Epithelial cell of esophagus (primary cell): ENCODE measurements around the gene UBE2J1.

ENCODE experiments used
- DNase-seq: peaks from one replicate; pipeline ENCODE4 v3.0.0; 2010; ENCODE audit warnings: low read depth
- H3K4me3 ChIP-seq: 2 replicates; pipeline ENCODE4 v1.5.1; 2011; ENCODE audit warnings: mild to moderate bottlenecking, low read length, control low read depth
- TF ChIP-seq, protein P1 (sequence below): IDR thresholded peaks from 2 replicates; pipeline ENCODE4 v1.5.1; 2011; ENCODE audit warnings: low read depth, mild to moderate bottlenecking, low read length, control low read depth, inconsistent platforms; ENCODE audit not compliant: insufficient read depth; ENCODE audit errors: missing control alignments

The UBE2J1 gene

DNA sequence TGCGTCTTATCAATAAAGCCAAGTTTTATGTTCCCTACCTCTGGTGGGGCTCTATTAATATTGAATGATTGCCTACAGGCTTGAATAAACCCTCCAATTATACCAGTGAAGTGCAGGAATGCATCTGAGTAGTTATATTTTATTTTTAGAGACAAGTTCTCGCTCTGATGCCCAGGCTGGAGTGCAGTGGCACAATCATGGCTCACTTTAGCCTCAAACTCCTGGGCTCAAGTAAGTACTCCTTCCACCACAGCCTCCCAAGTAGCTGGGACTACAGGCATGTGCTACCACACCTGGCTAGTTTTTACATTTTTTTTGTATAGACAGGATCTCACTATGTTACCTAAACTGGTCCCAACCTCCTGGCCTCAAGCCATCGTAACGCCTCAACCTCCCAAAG is 26.1 kb upstream of the UBE2J1 start:
- no peak for DNase-seq
- TF ChIP-seq, protein P1, sequence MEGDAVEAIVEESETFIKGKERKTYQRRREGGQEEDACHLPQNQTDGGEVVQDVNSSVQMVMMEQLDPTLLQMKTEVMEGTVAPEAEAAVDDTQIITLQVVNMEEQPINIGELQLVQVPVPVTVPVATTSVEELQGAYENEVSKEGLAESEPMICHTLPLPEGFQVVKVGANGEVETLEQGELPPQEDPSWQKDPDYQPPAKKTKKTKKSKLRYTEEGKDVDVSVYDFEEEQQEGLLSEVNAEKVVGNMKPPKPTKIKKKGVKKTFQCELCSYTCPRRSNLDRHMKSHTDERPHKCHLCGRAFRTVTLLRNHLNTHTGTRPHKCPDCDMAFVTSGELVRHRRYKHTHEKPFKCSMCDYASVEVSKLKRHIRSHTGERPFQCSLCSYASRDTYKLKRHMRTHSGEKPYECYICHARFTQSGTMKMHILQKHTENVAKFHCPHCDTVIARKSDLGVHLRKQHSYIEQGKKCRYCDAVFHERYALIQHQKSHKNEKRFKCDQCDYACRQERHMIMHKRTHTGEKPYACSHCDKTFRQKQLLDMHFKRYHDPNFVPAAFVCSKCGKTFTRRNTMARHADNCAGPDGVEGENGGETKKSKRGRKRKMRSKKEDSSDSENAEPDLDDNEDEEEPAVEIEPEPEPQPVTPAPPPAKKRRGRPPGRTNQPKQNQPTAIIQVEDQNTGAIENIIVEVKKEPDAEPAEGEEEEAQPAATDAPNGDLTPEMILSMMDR: no peak
- H3K4me3 ChIP-seq: no peak overlapping the region

DNA sequence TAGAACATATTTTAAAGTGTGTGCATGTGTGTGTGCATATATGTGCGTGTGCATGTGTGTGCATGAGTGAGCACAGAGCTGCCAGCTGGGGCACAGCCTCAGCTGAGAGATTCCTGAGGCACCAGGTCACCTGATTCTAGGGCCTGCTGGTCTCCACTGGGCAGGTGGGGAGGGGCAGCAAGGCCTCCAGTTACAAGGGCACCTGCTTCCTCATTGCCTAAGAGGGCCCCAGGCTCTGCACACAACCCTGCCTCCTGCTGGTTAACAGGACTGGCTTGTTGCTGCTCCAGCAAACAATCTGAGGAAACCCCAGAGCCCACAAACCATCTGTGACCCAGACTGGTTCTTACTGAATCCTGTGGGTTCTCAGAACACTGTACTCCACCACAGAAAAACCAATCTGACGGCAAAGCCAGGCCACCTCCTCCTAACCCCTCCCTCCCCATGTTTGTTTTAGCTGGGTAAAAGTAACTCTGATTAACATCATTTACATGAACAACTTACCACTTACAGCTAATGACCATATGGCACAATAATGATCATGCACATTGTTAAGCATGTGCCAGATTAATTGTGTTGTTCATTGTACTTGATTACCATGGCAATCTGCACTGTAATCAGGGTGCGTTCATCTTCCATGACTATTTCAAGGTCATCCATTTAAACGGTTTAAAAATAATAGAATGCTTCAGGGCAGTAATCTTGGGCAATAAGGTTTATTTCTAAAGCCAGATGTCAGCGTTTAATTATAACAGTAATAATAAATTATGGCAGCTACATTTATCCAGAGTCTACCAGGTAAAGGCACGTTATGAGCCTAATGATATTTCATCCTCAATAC is 23.1 kb upstream of the UBE2J1 start:
- TF ChIP-seq, protein P1: peak; percentile 43
- no peak overlapping the region for H3K4me3 ChIP-seq
- peak; percentile 78 for DNase-seq

DNA sequence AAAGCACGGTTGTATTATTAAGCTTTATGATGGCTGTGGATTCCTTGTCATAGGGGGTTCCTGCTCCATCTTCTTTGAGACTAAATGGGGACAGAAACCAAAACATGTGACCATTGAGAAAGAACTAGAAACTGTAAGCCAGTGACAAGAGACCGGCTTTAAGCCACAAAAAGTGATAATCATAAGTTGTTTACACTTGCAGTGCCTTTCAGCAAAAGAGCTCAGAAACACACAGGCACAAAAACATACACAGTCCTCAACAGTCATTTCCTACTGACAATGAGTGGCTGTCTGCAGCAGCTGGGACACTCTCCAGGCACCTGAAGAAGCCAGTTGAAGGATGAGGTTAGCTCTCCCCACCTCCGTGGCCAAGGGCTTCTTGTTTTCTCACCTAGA is 20.0 kb upstream of the UBE2J1 start:
- H3K4me3 ChIP-seq: no peak overlapping the region
- TF ChIP-seq, protein P1: no peak
- DNase-seq: no peak

DNA sequence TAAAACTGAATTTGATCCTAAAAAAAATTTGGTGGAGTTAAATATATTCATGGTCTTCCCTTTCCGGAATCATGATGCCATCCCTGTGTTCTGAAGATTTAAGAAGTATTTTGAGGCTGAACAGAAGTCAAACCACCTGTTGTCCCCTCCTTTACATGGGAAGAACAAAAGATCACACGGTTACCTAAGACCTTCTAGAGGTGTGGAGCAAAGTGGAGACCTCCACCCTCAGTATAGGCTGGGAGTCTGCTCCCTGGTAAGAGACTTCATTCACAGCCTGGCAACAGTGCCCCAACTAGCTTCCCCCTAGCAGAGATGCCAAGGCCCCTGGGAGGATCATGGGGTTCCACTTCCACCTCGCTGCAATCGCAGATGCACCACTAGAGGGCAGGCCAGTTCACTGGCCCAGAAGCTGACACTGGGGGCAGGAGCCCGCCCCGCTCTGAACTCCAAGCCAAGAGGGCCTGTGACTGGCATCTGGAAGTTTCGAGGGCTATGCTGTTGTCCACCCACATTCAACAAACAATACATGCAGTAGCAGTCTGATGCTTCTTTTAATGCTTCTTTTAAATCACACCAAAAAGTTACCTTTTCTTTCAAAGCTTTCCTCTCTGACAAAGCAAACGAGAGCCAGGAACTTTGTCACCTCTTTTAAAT is 19.5 kb upstream of the UBE2J1 start:
- TF ChIP-seq, protein P1: peak; percentile 97
- H3K4me3 ChIP-seq: no peak overlapping the region
- peak; percentile 61 for DNase-seq

DNA sequence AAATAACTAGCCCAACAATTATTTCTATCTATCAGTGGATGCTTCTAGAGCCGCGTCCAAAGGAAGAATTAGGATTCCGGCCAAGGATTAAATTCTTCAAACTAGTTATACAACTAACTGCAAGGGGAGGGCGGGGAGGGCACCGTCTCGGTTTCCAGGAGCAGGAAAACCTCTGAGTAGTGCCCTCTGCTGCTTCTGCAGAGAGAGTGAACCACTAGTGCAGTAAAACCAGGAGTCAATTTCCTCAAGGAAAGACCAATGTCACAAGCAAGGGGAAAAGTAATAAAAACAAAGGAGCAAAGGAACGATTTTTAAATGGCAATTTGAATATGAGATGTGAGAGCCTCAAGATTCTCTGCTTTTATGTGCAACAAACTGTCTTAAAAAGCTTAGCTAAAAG is 16.5 kb upstream of the UBE2J1 start:
- DNase-seq: peak; percentile 74
- TF ChIP-seq, protein P1: peak; percentile 70
- no peak overlapping the region for H3K4me3 ChIP-seq

DNA sequence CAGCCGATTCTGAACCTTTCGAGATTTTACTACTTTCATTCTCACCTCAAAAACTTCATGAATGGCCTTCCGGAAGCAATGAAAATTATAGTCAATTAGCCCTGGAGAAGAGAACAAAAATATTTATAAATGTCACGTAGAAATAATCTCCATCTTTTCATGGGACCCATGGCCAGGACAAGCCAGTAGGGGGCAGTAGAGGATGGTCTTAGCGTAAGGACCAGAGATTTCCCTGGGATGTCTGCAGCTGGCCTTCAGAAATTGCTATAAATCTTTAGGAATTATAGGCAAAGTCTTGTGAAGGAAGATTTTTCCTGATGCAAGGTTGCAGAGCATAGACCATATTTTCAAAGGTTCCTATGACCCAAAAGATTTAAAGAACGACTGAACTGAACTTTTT is 15.6 kb upstream of the UBE2J1 start:
- TF ChIP-seq, protein P1: peak; percentile 73
- H3K4me3 ChIP-seq: no peak overlapping the region

DNA sequence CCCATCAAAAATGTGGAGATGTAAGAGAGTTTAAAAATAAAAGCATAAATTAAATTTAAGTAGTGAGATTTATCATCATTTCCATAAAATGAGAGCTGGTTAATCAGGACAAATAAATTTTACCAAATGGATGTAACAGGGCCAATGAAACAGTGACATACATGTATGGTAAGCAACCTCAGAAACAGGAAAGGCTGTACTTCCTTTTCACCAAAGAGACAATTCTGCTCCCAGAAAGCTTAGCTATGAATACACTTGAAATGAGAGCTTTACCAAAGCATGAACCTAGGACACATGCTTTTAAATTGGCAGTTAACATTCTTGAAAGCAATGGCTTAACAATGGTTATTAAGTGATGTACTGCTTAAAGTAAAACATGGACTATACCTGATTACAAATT is 12.1 kb upstream of the UBE2J1 start:
- H3K4me3 ChIP-seq: no peak overlapping the region
- TF ChIP-seq, protein P1: no peak
- DNase-seq: no peak

More for the DNA sequence above, 15.6 kb upstream of the UBE2J1 start:
- DNase-seq: peak; percentile 60
